Activated CD4-positive, alpha-beta T cell treated with anti-CD3 and anti-CD28 coated beads for 48 hours (primary cell): ENCODE measurements around the gene TUBGCP2.
A peak's percentile ranks its signal among the peaks of the same experiment; 100 is the strongest.
"Not testable (repeated sequence)": the region's sequence is repeated elsewhere in the genome, so short reads cannot be mapped to it uniquely, and the experiment has no call there.

Source experiments
- DNase-seq: peaks from one replicate; pipeline ENCODE4 v3.0.0-alpha.2; 2020

The TUBGCP2 gene

DNA sequence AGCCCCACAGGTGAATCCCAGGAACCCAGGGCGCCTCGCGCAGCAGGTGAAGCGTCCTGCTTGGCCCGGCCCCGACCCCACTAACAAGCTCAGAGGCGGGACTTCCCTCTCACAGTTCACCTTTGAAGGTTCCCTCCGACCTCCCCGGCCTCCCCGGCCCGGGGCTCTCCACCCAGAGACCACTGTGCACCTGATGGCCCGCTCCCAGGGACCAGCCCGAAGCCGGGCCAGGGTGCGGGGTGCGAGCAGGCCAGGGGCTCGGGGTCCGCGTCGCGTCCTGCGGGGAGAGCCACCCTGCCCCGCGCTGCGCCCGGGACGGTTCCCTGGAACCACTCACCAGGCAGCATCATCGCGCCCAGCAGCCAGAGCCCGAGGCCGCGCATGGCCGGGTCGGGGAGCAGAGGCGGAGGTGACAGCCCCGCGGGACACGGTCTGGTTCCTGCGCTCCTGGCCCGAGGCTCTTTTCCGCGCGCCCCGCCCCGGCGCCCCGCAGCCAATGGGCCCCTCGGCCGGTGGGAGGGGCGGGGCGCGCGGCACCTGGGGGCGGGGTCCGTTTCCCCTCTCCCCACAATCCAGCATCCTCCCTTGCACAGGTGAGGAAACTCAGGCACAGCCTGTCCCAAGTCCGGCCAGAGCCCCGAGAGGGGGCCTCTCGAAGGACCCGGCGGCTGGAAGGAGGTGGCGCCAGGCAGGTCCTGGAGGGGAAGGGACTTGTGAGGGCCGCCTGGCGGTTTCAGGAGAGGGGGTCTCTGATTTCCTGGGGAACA is 32.1 kb downstream of the TUBGCP2 start, which contains the start of gene ADAM8:
Gene ADAM8, minus strand, starts transcription at position 434 of the 767 bp plus-strand sequence. Its CDS starts 51 bp downstream, at position 383.
- DNase-seq, result peak; percentile 85

DNA sequence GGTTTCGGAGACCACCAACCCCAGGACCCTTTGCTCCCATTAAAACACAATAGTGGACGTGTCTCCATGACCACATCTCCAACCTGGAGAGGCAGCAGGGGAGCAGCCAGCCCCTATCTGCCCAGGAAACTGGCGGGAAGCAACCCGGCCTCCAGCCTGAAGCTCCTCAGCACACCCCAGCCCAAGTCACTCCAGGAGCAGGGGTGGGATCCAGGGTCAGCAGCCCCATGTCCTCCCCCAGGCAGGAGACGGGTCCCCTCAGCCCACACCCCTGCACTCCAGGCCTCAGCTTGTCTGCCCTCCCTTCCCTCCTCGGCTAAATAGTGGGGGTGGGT is 32.6 kb downstream of the TUBGCP2 start:
- DNase-seq, result no peak

DNA sequence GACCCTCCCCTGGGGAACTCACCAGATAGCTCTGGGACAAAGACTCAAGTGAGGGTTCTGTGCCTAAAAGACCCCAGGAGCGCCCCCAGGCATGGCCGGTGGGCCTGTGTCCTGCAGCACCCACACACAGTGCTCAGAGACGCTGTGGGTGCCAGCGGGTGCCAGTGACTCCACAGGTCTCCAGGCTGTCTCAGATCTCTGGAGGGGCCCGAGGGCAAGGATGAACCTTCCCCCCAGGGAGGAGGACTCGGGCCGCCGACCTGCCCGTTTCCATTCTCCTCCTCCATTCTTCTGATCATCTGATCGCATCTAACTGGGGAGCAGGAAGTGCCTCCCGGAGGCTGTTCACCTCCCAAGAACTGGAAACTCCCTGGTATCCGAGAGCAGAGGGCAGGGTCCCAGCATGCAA is 33.0 kb downstream of the TUBGCP2 start:
- DNase-seq, result peak; percentile 74

DNA sequence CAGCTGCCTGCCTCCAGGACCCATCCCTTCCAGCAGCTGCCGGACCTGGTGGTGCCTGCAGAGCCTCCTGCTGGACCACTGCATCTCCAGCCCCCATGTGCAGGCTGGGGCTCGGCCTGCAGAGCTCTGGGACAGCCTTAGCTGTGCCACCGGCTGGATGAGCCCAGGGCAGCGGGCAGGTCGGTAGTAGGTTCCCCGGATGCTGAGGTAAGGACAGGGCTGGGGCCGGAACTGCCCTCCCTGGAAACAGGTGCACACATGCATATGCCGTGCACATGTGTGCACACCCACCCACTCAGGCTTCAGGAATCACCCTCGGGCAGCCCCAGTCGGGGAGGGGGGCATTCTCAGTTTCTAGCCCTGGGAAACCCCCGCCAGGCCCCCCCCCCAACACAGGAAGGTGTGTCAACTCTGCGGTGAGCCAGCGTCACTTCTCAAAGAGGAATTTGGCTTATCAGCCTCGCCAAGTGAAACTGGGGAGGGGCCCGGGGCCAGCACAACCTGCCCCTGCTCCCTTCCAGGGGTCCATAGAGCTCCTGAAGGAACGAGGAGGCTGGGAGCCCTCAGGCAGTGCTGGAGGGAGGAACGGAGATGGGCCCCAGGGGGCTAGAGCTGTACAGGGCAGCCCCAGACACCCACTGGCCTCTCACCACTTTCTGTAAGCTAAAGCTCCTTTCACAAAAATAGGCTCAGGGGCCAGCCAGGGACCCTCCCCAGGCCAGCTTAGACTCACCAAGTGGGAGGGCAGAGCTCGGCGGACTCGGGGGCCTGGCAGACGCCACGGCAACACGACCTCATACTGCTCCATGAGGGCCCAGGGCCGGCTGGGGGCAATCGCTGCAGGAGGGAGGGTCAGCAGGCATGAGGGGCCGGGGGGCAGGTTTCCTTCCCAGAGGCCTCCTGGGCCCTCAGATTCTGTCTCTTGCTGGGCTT is 33.7 kb downstream of the TUBGCP2 start:
- DNase-seq, result peak; percentile 87

DNA sequence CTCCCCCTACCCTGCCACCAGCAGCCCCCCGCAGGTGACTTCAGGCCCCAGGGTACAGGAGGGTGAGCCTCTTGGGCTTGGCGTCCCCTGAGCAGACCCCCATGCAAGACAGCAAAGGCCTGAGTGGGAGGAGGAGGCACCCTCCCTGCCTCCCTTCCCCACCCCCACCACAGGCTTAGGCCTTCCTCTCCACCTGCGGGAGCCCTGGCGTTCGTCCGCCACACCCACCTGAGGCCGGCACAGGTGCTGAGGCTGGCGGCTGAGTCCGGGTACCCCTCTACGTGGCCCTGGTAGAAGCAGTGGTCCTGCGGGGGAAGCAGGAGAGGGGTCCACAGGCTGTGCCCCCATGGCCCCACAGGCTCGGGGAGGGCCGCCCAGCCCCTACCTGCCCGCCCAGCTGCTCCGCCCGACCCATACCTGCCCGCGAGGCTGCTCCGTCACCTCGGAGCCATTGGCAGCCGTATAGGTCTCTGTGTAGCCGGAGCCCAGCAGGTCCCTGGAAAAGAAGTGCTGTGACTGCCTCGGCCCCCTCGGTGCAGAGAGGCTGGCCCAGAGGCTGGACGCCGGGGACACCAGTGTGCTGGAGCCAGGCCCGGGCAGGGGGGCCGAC is 35.0 kb downstream of the TUBGCP2 start:
- DNase-seq, result no peak

DNA sequence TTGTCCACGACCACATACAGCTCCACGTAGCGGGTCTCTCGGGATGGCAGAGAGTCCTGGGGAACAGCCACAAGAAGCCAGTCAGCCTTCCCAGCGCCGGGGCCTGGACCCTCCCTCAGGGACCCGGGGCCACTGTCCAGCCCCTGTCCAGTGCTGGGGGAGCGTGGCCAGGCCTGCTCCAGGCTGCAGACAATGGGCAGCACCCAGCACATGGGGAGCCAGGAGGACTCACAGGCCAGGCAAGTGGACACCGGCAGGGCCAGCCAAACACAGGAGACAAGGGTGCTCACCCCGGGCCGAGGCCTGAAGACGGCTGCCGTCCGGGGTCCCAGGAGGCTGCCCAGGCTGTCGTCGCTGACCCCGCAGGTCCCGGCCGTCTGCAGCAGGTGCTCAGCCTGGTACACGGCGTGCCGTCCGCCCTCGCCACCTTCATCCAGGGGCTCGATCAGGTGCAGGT is 35.7 kb downstream of the TUBGCP2 start:
- DNase-seq, result no peak

DNA sequence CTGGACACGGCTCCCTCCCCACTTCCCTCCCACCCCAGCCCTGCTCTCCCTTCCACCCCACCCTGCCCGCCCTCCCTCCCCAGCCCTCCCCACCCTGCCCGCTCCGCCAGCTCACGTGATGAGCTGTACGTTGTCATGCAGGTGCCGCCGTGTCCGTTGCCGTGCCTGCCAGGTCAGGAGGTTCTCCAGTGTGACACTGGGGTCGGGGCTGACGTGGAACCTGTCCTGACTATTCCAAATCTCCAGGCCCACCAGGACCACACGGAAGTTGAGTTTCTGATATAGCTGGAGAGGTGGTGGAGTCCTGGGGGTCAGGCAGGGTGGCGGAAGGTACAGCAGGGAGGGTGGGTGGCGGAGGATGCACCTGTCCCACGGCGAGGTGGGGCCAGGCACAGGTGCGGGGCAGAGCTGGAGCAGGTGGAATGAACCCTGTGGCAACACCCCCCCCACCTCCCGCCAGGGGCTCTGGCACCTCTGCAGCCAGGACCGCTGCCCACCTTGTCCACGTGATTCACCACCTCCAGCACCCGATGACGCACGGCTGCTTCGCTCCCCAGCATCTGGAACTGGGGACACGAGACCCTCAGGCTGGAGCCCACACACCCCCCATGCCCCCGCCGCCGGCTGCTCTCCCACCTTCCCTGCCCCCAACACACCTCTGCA is 36.2 kb downstream of the TUBGCP2 start:
- DNase-seq, result no peak

DNA sequence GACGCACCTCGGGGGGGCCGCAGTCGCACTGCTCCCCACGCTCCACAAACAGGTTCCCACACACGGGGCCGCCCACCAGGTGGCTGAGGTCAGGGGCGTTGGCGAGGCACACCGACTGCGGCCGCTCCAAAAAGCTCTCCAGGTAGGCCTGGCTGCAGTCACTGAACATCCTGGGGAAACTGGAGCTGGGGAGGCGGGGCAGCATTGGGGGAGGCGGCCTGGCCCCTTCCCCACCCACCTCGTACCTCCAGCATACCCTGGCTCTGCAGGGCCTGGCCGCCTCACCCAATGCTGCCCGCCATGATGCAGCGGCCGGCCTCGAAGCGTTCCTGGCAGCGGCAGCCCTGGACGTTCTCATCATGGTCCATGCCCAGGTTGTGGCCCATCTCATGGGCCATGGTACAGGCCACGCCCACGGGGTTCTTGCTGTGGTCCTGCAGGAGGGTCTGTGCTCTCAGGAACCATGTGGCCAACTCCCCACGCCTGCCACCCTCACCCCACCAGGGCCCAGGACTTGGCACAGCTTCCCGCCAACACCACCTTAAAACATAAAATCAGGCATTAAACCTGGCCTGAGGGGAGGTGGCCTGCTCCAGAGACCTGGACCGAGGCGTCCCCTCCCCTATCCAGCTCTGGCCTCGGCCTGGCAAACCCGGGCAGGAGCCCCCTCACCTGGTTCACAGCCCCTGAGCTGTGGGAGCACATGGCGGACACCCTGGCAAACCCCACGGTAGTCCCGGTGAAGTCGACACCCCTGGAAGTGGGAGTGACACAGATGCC is 37.0 kb downstream of the TUBGCP2 start:
- no peak for DNase-seq

DNA sequence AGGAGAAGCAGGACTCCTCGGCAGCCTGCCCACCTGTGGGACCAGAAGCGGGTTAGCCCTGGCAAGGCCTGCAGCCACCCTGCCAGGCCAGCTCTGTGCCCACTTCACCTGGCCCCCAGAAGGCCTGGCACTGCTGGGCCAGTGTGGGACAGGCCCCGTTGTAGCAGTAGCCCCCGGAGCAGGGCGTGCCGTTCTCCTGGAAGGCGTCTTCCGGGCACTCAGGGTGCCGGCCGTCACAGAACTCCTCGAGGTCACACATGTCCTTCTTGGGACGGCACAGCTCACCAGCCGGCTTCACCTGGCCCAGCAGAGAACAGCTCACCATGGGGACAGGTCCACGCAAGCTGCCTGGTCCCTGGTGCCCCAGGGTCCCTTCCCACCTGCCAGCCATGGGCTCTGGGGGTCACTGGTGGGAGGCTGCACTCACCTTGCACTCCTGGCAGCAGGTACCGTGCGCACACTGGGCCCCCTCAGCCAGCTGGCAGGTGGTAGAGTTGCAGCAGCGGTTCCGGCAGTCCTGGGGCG is 37.8 kb downstream of the TUBGCP2 start:
- DNase-seq, result no peak

DNA sequence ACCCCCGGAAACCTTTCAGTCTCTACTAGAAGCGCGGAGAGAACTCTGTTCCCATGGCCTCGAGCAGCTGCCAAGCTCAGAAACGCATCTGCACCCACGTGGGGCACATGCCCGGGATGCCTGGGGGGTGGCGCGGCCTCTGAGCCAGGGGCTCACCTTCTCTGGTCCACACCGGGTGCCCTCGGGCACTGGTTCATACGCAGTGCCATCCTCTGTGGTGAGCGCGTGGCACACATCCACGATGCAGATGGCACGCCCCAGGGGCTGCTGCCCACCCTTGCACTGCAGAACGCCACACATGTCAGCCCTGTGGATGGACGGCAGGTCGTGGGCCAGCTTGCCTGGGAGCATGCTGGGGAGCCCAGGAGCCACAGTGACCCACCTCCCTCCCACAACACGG is 38.5 kb downstream of the TUBGCP2 start:
- no peak for DNase-seq

DNA sequence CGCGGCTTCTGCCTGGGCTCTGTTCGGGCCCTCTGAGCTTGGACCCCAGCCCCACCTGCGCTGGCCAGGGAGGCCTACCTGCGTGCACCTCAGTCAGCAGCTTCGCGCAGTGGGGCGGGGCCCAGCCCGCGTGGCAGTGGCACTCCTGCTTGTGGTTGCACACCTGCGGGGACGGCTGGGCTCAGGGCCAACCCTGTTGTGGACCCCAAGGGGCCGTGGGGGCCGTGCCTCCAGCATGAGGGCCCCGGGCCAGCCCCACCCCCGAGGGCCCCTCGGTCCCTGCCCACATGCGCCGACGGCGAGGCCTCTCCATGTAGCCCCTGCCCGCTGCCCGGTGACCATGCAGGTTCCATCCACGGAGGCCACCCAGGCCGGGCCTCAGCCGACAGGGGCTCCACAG is 39.3 kb downstream of the TUBGCP2 start:
- DNase-seq, result no peak

DNA sequence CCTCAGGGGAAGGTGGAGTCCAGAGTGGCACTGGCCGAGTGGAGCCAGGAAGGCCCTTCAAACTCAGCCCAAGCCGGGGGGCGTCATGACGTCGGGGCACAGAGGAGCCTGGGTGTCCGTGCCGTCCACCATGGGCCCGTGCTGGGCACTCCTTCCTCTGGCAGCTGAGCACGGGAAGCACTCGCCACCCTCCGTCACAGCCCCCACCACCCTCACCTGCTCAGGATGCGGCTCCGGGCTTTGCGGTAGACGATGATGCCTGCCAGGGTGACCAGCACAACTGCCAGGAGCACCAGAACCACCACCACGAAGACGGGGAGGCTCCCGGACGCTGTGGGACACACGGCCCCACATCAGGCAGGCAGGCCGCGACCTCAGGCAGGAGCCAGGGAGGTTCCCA is 40.1 kb downstream of the TUBGCP2 start:
- DNase-seq, result no peak

DNA sequence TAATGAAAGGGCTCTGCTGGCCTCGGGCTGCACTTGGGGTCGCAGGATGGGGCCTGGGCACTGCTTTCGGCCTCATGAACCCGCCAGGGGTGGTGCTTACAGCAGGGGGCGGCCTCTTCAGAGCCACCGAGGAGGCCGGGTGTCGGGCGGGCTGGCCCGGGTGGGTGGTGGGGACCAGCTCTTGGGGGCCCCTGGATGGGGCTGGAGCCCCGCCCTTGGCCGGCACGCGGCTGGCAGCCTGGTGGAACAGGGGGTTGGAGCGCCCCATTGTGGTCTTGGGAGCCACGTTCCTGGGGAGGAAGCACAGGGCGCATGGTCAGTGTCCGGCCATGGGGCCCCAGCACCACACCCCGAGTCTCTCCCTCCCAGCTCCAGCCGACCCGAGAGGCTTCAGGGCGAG is 40.8 kb downstream of the TUBGCP2 start:
- no peak for DNase-seq

DNA sequence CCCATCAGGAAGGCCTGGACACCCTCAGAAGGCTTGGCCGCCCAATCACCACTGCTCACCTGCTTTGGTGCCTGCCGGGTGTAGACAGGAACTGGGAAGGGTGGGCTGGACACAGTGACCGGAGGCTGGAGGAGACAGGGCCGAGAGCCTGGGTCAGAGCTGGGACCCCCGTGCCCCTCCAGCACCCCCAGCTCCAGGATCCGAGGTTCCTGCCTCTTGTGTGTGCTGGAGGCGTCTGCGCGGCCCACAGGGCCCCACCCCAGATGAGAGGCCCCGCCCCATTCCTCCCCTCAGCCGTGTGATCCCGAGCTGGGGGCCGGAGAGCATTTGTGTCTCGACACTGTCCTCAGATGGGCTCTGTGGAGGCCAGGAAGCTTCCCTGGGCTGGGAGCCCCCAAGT is 41.4 kb downstream of the TUBGCP2 start:
- no peak for DNase-seq

DNA sequence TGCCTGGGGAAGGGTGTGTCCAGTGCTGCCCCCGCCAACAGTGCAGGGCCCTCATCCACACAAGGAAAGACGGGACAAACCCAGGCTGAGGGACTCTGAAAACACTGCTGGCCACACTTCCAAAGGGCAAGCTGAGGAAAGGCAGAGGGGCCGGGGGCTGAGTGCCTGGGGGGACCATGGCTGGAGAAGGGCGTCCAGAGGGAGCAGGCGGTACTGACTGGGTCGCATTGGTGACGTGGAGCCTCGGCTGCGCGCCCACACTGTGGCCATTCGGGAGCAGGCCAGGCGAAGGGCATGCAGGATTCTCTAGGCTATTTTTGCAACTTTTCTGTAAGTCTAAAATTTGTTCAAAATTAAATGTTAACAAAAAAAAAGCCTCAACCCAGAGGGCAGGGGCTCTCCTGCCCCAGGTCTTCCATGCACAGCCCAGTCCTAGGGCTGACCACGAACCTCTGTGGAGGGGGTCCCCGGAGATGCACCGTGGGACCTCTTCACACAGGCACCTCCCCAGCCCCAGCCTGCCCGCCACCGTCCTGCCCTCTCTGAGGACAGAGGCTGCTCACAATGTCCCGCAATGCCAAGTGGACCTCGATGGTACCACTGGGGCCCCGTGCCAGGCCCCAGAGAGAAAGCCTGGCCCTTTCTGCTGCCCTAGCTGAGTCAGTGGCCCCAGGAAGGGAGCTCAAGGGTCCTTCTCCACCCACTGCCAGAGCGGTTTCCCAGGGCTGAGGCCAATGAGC is 42.4 kb downstream of the TUBGCP2 start:
- no peak for DNase-seq

DNA sequence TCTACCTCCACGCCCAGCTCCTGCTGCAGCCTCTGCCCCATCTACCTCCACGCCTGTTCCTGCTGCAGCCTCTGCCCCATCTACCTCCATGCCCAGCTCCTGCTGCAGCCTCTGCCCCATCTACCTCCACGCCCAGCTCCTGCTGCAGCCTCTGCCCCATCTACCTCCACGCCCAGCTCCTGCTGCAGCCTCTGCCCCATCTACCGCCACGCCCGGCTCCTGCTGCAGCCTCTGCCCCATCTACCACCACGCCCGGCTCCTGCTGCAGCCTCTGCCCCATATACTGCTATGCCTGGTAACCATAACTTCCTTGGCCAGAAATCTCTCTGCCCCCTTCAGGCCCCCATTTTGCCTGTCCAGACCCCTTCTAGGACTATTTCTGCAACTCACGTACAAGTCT is 43.6 kb downstream of the TUBGCP2 start:
- DNase-seq, result not testable (repeated sequence)

DNA sequence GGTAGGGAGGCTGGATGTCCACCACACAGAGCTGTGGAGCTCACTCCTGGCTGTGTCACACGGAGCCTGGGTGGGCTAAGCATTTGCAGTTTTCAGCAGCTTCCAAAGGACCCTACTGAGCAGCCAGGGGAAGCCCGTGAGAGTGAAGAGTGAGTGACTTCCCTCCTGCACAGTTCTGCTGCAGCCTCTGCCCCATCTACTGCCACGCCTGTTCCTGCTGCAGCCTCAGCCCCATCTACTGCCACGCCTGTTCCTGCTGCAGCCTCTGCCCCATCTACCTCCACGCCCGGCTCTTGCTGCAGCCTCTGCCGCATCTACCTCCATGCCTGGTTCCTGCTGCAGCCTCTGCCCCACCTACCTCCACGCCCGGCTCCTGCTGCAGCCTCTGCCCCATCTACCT is 44.2 kb downstream of the TUBGCP2 start:
- no peak for DNase-seq

DNA sequence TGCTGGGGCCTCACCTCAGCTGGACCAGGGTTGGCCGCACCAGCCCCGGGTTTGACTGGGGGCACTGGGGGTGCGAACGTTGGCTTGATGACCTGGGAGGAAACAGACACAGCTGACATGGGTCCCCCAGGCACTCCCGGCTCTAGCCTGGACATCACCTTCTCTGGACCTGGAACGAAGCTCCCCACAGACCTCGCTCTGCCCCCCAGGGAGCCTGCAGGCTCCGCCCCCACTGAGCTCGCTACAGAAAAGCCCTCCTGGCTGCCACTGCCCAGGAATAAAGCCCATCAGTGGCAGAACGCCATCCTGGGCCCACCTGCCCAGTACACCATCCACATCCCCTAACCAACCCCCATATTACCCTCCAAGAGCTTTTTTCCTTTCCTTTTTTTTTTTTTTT is 45.0 kb downstream of the TUBGCP2 start:
- DNase-seq, result no peak

DNA sequence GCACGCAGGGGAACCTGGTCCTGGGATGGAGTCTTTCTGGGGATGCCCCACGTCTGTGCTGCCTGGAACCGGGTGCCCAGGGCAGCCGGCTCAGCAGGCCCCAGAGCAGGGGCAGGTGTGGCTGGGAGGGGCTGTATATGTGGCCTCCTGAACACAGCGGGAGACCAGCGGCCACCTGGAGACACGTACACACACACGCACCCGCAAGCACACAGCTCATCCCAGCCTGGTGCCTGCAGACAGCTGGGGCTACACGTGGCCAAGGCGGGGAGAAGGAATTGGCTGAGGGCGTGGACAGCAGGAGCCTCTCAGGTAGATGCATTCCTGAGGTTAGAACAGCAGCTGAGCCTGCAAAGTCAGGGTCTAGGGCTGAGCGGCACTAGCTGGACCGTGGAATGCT is 46.0 kb downstream of the TUBGCP2 start:
- DNase-seq, result no peak

DNA sequence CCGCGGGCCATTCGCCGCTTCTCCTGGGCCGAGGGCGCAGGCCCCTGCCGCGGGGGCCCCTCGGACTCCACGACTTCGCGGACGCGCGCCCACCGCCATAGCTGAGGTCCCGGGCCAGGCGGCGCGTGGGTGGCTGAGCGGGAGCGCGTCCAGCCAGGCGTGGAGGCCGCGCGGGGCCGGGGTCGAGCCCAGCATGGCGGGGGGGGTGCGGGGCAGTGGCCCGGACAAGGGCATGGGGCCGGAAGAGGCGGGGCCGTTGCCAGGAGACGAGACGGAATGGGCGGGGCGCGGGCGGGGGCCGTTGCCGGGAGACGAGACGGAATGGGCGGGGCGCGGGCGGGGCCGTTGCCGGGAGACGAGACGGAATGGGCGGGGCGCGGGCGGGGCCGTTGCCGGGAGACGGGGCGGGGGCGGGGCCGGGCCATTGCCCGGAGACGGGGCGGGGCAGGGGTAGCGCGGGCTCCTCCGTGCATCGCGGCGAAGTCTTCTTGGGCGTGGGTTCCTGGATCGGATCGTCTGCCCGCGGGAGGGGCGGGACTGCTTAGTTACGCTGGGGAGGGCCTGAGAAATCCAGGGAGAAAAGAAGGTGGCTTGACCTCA is 46.8 kb downstream of the TUBGCP2 start:
- peak; percentile 86 for DNase-seq
